GM19468 (cell line): ENCODE measurements around the gene KSR2.
"Not testable (repeated sequence)": the region's sequence is repeated elsewhere in the genome, so short reads cannot be mapped to it uniquely, and the experiment has no call there.

Experiments used
- ATAC-seq: cut with Tn5 transposase; IDR thresholded peaks from one replicate; pipeline ENCODE4 v1.9.1; 2021; ENCODE audit warnings: mild to moderate bottlenecking, moderate library complexity, moderate number of reproducible peaks; ENCODE audit not compliant: unreplicated experiment; ENCODE audit errors: extremely low read depth

The KSR2 gene

GRCh38 chr12:117968826-117969659 is at the start of gene KSR2:
TSS of gene KSR2 (minus strand) at chr12:117968990. CDS start at chr12:117968255, 735 bp downstream.
- peak; percentile 69 for ATAC-seq

- ATAC-seq, result no peak
Observed at GRCh38 chr12:118017926-118018325, 49.1 kb upstream of the KSR2 start.

DNA sequence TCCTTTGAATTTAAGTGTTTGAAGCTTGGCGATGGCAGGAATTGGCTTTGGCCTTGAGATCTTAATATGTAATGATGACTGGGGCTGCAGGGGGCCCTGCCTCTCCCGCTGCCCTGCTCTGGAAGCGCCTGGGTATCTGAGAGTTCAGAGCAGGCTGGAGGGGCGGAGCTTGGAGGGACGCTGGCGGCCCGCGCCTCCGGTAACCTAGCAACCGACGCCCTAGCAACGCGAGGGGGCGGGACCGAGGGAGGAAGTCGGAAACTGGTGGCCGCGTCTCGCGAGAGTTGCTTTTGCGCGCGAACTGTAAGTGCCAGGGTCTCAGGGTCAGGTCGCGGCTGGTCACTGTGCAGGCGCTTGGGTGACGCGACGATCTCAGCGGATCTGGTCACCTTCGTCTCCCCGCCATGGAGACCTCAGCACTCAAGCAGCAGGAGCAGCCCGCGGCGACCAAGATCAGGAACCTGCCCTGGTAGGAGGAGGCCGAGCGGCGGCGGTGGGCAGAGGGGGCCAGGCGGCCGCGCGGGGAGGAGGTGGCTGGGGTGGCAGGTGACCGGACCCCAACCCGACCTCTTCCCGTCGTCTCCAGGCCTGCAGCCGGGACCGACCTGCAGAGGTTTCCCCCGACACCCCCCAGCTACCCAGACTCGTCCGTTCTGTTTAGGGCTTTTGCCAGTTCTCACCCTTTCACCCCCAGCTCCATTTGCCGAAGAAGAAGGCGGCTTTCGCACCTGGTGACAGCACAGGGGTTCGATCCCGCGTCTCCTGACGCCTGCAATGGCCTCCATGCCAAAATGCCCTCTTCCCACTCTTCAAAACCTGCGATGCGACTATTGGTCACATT is 47.9 kb upstream of the KSR2 start, which contains the start of gene RFC5:
RFC5 (plus strand) TSS at position 280 of the 841 bp plus-strand sequence; CDS start at position 405, 125 bp downstream.
- ATAC-seq, result peak; percentile 94

DNA sequence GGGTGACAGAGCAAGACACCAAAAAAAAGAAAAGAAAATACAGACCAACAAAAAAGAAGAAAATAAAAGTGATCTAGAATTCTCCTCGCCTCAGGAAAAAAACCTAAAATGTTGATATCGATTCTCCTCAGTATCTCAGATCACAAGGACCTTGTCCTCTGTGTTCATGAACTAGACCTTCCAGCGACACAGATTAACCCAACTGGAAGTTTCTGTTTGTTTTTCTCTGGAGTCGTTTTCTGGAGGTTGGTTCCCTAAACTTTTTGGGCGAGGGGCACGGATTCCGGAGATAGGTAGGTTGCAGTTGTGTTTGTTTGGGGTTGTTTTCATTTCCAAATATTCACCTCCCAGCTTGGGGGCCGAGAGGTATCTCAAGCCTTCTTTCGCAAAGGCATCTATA is 47.2 kb upstream of the KSR2 start:
- ATAC-seq, result no peak

- ATAC-seq, result no peak
Observed at GRCh38 chr12:118015306-118015705, 46.5 kb upstream of the KSR2 start.

GRCh38 chr12:118013283-118013682 is 44.5 kb upstream of the KSR2 start:
- ATAC-seq, result no peak

DNA sequence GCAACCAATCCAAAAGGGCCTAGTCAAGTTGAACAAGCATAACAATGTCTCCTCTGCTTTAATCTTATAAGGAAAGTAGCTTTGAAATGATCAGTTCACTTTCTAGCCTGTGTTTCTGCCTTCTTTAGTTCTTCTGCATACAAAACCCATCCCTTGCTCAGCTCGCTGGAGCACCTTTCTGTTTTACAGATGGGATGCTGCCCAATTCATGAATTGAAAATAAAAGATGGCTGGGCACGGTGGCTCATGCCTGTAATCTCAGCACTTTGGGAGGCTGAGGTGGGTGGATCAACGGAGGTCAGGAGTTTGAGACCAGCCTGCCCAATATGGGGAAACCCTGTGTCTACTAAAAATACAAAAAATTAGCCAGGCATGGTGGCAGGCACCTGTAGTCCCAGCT is 43.2 kb upstream of the KSR2 start:
- no peak for ATAC-seq

- ATAC-seq, result no peak
Observed at GRCh38 chr12:118011377-118011776, 42.6 kb upstream of the KSR2 start.

GRCh38 chr12:118010903-118011302 is 42.1 kb upstream of the KSR2 start:
- ATAC-seq, result no peak

GRCh38 chr12:117999806-118000205 is 31.0 kb upstream of the KSR2 start:
- not testable (repeated sequence) for ATAC-seq

DNA sequence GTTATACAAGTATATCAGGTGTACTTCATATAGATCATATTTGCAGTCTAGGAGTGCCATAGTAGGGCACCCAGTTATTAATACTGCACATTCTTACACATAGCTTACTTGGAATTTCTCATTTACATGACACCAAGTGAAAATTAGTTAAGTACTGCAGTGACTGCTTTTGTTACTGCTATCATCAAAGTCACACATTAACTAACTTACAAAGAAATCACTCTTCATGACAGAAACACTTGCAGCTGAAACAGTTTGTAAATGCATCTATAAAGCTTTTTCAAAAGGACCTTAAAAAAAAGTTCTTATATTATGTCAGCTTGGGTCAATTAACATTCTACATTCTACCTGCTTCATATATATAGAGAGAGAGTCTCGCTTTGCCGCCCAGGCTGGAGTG is 29.9 kb upstream of the KSR2 start:
- no peak for ATAC-seq

DNA sequence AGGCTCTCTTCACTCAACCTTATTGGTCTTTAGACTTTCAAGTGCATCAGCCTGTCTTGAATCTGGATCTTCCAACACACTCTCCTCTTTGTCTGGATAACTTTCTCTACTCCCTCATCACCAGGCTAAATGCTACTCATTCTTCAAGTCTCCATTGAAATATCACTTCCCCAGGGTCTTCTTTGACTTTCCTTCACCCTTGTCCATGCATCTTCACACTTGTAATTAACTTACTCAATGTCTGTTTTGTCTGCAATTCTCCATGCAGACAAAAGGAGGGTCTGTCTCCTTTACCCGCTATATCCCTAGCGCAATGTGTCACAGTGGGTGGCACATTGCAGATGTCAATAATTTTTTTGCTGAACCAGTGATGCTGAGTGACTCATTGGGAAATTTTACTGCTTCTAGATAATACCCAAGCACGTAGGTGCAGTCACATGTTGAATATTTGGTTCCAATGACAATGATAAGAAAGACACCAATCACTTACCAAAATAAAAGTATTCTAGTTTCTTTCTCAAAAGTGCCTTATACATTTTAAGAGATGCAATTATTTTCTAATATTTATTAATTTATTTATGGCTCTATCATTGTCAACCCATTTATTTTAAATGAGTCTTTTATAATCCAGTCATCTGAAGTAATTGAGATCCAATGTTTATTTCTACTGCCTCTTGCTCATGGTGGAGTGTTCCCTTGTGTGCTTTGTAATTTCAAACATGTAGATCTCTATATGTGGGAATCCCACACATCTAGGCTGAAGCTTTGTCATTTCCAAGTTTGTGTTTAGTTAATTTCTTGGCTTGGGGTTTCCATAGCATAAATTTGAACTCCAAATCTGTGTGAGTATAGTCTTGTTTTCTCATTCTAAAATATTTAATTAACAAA is 26.0 kb upstream of the KSR2 start:
- ATAC-seq, result no peak

DNA sequence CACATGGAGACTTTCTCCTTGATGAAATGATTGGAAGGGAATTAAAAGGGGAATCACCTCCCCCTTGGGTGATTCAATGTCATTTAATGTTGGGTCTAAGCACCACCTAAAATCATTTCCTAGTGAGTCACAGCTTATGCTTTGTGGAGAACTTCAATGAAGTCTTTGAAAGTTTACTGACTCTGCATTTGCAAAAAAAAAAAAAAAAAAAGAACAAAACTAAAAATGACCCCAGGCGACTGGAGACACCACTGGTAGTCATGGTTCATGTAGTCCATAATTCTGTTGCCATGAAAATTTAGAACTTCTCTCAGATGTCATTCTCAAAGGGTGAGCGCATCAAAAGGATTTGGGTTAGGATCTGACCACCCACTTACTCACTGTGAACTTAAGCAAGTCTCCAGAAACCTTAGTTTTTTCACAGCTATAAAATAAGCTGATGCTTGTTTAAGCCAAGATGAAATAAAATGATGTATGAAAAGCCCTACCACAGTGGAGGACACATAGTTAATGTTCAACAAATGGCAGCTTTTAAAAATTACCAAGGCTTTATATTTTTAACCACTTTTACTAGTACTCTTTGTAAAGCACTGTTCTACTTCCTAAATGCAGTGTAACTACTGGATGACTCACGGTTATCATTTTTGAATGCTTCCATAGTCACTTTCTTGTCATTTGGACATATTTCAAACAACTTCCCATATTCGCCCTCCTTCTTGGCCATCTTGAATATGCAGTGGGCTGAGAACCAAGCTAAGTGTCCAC is 18.1 kb upstream of the KSR2 start:
- ATAC-seq, result no peak

- no peak for ATAC-seq
Observed at GRCh38 chr12:117985182-117985581, 16.4 kb upstream of the KSR2 start.

DNA sequence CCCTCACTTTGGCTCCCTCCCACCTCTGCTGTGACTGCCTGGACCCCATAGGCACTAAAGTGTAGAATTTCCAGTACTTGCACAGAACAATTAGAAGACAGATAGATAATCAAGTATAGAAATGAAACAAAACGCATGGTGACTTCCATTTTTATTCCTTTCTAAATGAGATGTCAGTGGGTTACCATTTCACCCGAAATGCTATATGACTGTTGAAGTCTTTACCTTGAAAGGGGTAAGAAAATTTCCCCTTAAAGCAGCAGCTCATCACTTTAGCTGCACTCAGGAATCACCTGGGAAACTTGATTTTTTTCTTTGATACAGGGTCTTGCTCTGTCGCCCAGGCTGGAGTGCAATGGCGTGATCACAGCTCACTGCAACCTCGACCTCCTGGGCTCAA is 12.5 kb upstream of the KSR2 start:
- ATAC-seq, result no peak

- no peak for ATAC-seq
Observed at GRCh38 chr12:117980616-117981015, 11.8 kb upstream of the KSR2 start.

DNA sequence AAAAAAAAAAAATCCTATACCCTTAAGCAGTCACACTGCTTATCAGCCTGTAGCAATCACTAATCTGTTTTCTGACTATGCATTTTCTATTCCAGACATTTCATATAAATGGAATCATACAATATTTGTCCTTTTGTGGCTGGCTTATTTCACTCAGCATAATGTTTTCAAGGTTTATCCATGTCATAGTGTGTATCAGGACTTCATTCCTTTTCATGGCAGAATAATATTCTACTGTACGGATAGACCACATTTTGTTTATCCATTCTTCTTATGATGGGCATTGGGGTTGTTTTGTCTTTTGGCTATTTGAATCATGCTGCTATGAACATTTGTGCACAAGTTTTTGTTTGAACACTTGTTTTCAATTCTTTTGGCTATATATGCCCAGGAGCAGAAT is 8.6 kb upstream of the KSR2 start:
- ATAC-seq, result no peak

- no peak for ATAC-seq
Observed at GRCh38 chr12:117975006-117975405, 6.2 kb upstream of the KSR2 start.

- ATAC-seq, result no peak
Observed at GRCh38 chr12:117972301-117972700, 3.5 kb upstream of the KSR2 start.
